WERI-Rb-1 (cell line): ENCODE results near the gene DCLK1.

Source experiments
- DNase-seq: peaks from one replicate; pipeline ENCODE4 v3.0.0-alpha.2; 2020
- H3K27ac ChIP-seq: fragments of 250-450 bp; sonication (Bioruptor Pico); 2 replicates; pipeline ENCODE4 v1.5.1; 2020; ENCODE audit warnings: mild to moderate bottlenecking, moderate library complexity
- H3K27me3 ChIP-seq: fragments of 250-450 bp; sonication (Bioruptor Pico); 2 replicates; pipeline ENCODE4 v1.5.1; 2021; ENCODE audit warnings: mild to moderate bottlenecking, low read depth, moderate library complexity; ENCODE audit not compliant: insufficient read depth, severe bottlenecking
- H3K36me3 ChIP-seq: fragments of 250-450 bp; sonication (Bioruptor Pico); 2 replicates; pipeline ENCODE4 v1.5.1; 2020; ENCODE audit warnings: mild to moderate bottlenecking, moderate library complexity
- H3K4me3 ChIP-seq: 2 replicates; pipeline ENCODE4 v1.5.1; 2011; ENCODE audit warnings: low read depth, mild to moderate bottlenecking, control low read depth, low read length
- H3K9me3 ChIP-seq: fragments of 250-450 bp; sonication (Bioruptor Pico); 2 replicates; pipeline ENCODE4 v1.5.1; 2021; ENCODE audit warnings: mild to moderate bottlenecking, moderate library complexity; ENCODE audit not compliant: severe bottlenecking
- CTCF ChIP-seq: IDR thresholded peaks from 2 replicates; pipeline ENCODE4 v1.5.1; 2011; ENCODE audit warnings: low read depth, mild to moderate bottlenecking, control low read depth, inconsistent platforms, low read length

Gene DCLK1

GRCh38 chr13:36115306-36115705 is 15.9 kb downstream of the DCLK1 start:
- Histone ChIP-seq H3K36me3 (no peaks in the 10 kb centered on the region), H3K27me3 (no peaks in the 10 kb centered on the region), H3K27ac (no peak overlapping the region), H3K9me3 (no peaks in the 10 kb centered on the region), H3K4me3 (no peak overlapping the region)
- TF ChIP-seq CTCF = no peak
- no peak for DNase-seq

GRCh38 chr13:36114233-36114632 is 16.9 kb downstream of the DCLK1 start:
- no peak for TF ChIP-seq CTCF
- no peak for DNase-seq
- H3K4me3 ChIP-seq = no peak overlapping the region
- H3K36me3 ChIP-seq = no peaks in the 10 kb centered on the region
- no peaks in the 10 kb centered on the region for H3K27me3 ChIP-seq
- H3K9me3 ChIP-seq = no peaks in the 10 kb centered on the region
- no peak overlapping the region for H3K27ac ChIP-seq

- Histone ChIP-seq H3K36me3 (no peaks in the 10 kb centered on the region), H3K4me3 (no peak overlapping the region), H3K27me3 (no peaks in the 10 kb centered on the region), H3K27ac (no peak overlapping the region), H3K9me3 (no peaks in the 10 kb centered on the region)
- TF ChIP-seq CTCF = no peak
- DNase-seq = no peak
These were observed 22.2 kb downstream of the DCLK1 start for GRCh38 chr13:36108954-36109353.

- H3K36me3 ChIP-seq = no peaks in the 10 kb centered on the region
- no peaks in the 10 kb centered on the region for H3K9me3 ChIP-seq
- no peak overlapping the region for H3K27ac ChIP-seq
- TF ChIP-seq CTCF = no peak
- no peak for DNase-seq
- H3K4me3 ChIP-seq = no peak overlapping the region
- no peaks in the 10 kb centered on the region for H3K27me3 ChIP-seq
These were observed 22.8 kb downstream of the DCLK1 start for GRCh38 chr13:36108342-36108741.

- no peak for DNase-seq
- TF ChIP-seq CTCF = no peak
- Histone ChIP-seq H3K9me3 (no peaks in the 10 kb centered on the region), H3K27ac (no peak overlapping the region), H3K36me3 (no peaks in the 10 kb centered on the region), H3K27me3 (no peaks in the 10 kb centered on the region), H3K4me3 (no peak overlapping the region)
These were observed 23.7 kb downstream of the DCLK1 start for GRCh38 chr13:36107521-36107920.

- TF ChIP-seq CTCF = no peak
- DNase-seq = no peak
- Histone ChIP-seq H3K27ac (no peak overlapping the region), H3K4me3 (no peak overlapping the region), H3K9me3 (no peaks in the 10 kb centered on the region), H3K36me3 (no peaks in the 10 kb centered on the region), H3K27me3 (no peaks in the 10 kb centered on the region)
These were observed 25.5 kb downstream of the DCLK1 start for GRCh38 chr13:36105726-36106125.
